Muscle of leg (tissue), 11 donors: ENCODE results near the gene CA10. TPM values are rescaled to one million over a fixed set of nuclear protein-coding genes. Genes with fewer than 3 reads are reported as not detected.

Source experiments
- DNase-seq: peaks from one replicate; pipeline ENCODE4 v3.0.0; 2013
- H3K27ac ChIP-seq: one replicate; pipeline ENCODE4 v1.5.1; 2013; ENCODE audit warnings: mild to moderate bottlenecking, low read length, control low read depth
- H3K27me3 ChIP-seq: one replicate; pipeline ENCODE4 v1.6.1; 2013; ENCODE audit warnings: low read length; ENCODE audit not compliant: control insufficient read depth, insufficient read depth
- H3K36me3 ChIP-seq: one replicate; pipeline ENCODE4 v1.6.1; 2013; ENCODE audit warnings: low read length; ENCODE audit not compliant: control insufficient read depth, insufficient read depth
- H3K4me1 ChIP-seq: one replicate; pipeline ENCODE4 v1.6.1; 2013; ENCODE audit warnings: low read length; ENCODE audit not compliant: control insufficient read depth, insufficient read depth
- H3K4me3 ChIP-seq: one replicate; pipeline ENCODE4 v1.5.1; 2013; ENCODE audit warnings: low read length, control low read depth
- H3K9me3 ChIP-seq: replicated peaks from 2 replicates; pipeline ENCODE4 v1.6.1; 2013; ENCODE audit warnings: low read depth, low read length; ENCODE audit not compliant: control insufficient read depth
- WGBS: methylation state at CpG from one replicate; pipeline ENCODE4 v1.1.5; 2013; ENCODE audit warnings: missing lambda C conversion rate; ENCODE audit not compliant: insufficient coverage; 5-methylcytosine and 5-hydroxymethylcytosine counted together
- polyA plus RNA-seq, 8 donors: library from polyadenylated mRNA; unstranded; fragments of 120-200 nt; gene quantifications; one replicate each; pipeline versions ENCODE4 v1.2.1 to v1.2.3, GENCODE V29; 2013; ENCODE audit warnings: inconsistent platforms in 1 of 8, low replicate concordance in 1 of 8; ENCODE audit not compliant: insufficient read length in 8 of 8, insufficient read depth in 1 of 8
- total RNA-seq: library from RNA; stranded (reverse); fragments of 120-200 nt; gene quantifications from one replicate; pipeline ENCODE4 v1.2.4, GENCODE V29; 2013

Gene CA10
- total and polyA plus RNA-seq, 9 donors, result 1.4 to 6.9 (median 3.3) TPM

DNA sequence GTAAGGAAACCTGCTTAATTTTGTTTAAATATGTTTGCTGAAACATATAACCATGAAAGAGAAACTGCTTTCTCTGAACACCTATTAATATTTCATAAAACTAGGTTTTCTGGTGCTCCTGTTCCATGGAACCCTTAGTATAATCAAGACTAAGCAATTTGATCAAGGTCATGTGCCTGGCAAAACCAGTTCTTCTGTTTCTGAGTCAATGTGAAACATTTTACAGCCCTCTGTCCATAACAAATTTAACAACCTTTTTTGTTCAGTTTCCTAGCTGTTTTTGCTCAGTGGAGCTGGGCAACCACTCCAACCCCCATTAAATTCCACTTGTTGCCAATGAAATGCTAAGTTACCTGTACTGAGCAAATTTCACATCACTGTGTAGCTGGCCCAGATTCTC, 344.0 kb downstream of the CA10 start:
- Histone ChIP-seq H3K36me3 (no peaks in the 10 kb centered on the region), H3K4me3 (no peak overlapping the region)

DNA sequence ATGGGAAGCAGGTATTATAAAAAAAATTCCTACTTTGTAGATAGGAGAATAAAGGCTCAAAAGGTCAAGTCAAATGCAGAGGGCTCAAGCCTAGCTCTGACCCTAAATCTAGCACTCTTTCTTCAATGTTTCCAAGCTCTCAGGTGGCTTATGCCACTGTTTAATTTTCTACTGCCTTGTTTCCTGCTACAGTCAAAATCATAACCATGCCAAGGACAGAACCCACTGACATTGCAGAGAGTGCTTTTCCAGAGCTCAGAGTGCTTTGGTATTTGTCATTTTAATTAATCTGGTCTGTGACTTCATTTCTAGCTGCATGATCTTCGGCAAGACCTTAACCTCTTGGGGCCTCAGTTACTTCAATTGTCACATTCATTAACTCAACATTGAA, 344.7 kb downstream of the CA10 start:
- H3K36me3 ChIP-seq, result no peaks in the 10 kb centered on the region
- H3K27me3 ChIP-seq, result no peaks in the 10 kb centered on the region
- no peaks in the 10 kb centered on the region for H3K9me3 ChIP-seq
- H3K27ac ChIP-seq, result no peak overlapping the region
- DNase-seq, result no peak
- H3K4me1 ChIP-seq, result no peaks in the 10 kb centered on the region
- WGBS, result no CpG with 5 or more reads among the region's 1 CpG
- H3K4me3 ChIP-seq, result no peak overlapping the region

More for the DNA sequence above, 344.0 kb downstream of the CA10 start:
- H3K27me3 ChIP-seq, result no peaks in the 10 kb centered on the region
- H3K9me3 ChIP-seq, result no peaks in the 10 kb centered on the region
- no peaks in the 10 kb centered on the region for H3K4me1 ChIP-seq
- H3K27ac ChIP-seq, result no peak overlapping the region
- DNase-seq, result no peak

DNA sequence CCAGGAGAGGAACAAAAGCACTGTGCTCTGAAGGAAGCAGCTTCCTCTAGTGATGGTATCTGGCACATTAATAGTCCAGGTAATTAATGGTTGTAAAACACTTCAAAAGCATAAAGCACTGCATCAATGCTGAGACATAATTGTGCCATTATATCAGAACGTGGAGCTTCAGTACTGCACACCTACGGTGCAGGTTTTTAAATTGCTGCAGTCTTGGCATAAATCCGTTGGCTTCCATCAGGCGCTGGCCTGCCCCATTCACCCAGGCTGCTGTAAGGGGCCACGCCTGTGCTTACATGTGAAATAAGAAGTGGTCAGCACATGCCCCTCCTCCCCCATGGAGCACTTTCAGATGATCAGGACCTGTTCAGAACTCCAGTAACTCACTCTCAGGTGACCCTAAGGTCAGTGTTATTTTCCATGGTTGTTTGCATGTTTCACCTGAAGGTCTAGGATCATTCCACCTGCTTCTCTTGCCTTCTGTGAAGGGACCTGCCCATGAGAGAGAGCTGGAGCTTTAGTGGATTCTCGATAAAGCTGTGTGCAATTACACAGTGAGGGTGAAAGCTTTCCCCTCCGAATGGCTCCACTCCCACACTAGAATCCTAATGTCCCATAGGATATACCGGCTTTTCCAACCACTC, 345.3 kb downstream of the CA10 start:
- Histone ChIP-seq H3K9me3 (no peaks in the 10 kb centered on the region), H3K27ac (no peak overlapping the region), H3K4me1 (no peaks in the 10 kb centered on the region), H3K27me3 (no peaks in the 10 kb centered on the region), H3K4me3 (no peak overlapping the region), H3K36me3 (no peaks in the 10 kb centered on the region)
- WGBS, result 82% methylated on average over 5 of the region's 8 CpGs
- DNase-seq, result no peak

DNA sequence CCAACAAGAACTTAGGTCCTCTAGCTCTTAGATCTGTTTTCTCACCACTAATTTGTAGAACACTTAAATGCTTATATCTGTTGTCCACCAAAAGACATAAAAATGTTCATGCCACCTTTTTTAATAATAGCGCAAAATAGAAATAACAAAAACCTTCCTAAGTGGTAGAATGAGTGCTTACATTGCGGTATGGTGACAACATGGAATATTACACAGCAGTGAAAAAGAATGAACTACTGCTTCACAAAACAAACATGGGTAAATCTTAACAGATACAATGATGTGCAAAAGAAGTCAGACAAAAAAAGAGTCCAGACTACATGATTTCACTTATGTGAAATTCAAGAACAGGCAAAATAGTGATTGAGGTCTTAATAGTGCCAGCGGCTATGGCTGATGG, 351.1 kb downstream of the CA10 start:
- H3K4me3 ChIP-seq, result no peak overlapping the region
- H3K27me3 ChIP-seq, result no peaks in the 10 kb centered on the region
- no peaks in the 10 kb centered on the region for H3K36me3 ChIP-seq
- no peak overlapping the region for H3K27ac ChIP-seq
- H3K9me3 ChIP-seq, result no peaks in the 10 kb centered on the region
- H3K4me1 ChIP-seq, result no peaks in the 10 kb centered on the region
- WGBS, result no CpG with 5 or more reads among the region's 3 CpGs
- no peak for DNase-seq

DNA sequence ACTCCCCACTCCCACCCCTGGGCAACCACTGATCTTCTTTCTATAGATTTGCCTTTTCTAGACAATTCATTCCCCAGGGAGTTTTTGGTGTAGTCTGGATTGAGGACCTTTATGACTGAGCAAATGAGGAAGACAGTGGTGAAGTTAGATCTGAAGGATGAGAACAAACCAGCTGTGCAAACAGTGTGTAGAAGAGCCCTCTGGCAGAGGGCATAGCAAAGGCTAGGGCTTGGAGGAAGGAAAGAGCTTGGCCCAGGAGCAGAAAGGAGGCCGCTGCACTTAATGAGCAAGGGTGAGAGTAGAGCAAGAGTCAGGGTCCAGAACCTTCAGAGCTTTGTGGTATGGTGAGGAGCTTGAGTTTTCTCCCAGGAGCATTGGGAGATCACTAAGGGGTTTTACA, 352.7 kb downstream of the CA10 start:
- Histone ChIP-seq H3K27ac (no peak overlapping the region), H3K4me3 (no peak overlapping the region), H3K36me3 (no peaks in the 10 kb centered on the region), H3K4me1 (no peaks in the 10 kb centered on the region), H3K9me3 (no peaks in the 10 kb centered on the region), H3K27me3 (no peaks in the 10 kb centered on the region)
- no peak for DNase-seq
- WGBS, result 83% methylated on average over 1 of the region's 1 CpG

DNA sequence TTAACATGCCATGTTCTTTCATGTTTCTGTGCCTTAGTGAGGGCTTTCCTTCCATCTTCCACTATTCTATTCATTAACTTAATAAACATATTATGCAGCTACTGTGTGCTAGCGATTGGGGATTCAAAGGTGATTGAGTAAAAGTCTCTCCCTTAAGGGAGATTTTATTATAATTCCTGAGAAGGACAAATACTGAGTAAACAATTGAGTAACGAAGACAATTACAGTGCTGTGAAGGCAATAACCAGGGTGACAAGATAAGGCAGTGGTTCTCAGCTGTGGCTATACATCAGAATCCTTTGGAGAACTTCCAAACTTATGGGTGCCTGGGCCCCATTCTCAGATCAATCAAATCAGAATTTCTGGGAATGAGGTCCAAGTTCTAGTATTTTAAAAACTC, 353.3 kb downstream of the CA10 start:
- H3K27me3 ChIP-seq, result no peaks in the 10 kb centered on the region
- H3K4me1 ChIP-seq, result no peaks in the 10 kb centered on the region
- no peaks in the 10 kb centered on the region for H3K36me3 ChIP-seq
- H3K4me3 ChIP-seq, result no peak overlapping the region
- WGBS, result no CpG with 5 or more reads among the region's 2 CpGs
- no peak for DNase-seq
- no peaks in the 10 kb centered on the region for H3K9me3 ChIP-seq
- H3K27ac ChIP-seq, result no peak overlapping the region

DNA sequence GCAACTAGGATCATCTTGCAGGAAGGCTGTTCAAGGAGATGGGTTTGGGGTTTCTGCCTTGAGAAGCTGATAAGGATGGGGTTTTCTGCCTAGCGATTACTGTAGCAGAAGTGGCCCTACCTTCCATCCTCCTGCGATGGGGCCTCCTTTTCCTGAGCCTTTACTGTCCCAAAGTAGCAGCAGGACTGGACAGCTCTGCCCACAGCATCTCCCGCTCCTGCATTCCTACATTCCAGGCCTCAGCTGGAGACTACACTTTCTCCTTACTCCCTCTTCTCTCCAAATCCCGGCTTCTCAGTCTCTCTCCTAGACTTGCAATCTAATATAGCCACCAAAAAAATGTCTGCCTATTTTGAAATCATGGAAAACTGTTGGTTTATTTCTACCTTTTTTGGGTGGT, 355.4 kb downstream of the CA10 start:
- no peak overlapping the region for H3K27ac ChIP-seq
- no peaks in the 10 kb centered on the region for H3K4me1 ChIP-seq
- H3K9me3 ChIP-seq, result no peaks in the 10 kb centered on the region
- H3K4me3 ChIP-seq, result no peak overlapping the region
- H3K27me3 ChIP-seq, result no peaks in the 10 kb centered on the region
- no peaks in the 10 kb centered on the region for H3K36me3 ChIP-seq
- WGBS, result 81% methylated on average over 3 of the region's 4 CpGs
- no peak for DNase-seq

DNA sequence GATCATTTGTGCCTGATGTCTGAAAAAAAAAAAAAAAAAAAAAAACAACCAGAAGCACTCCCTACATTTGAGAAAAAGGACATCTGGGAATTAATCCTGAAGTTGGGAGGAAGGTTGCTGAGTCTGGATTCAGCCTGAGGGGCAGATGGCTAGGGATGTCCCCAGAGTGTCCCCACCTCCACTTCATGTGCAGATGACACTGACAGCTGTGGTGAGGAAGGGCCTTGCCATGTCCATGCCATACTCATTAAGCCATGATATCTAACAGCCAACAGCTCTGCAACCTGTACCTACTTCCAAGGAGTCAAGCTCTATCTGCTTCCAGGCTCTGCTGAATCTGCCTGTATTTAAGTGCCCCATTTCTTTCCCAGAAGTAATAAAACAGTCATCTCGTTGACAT, 356.0 kb downstream of the CA10 start:
- Histone ChIP-seq H3K4me1 (no peaks in the 10 kb centered on the region), H3K9me3 (no peaks in the 10 kb centered on the region), H3K36me3 (no peaks in the 10 kb centered on the region), H3K27me3 (no peaks in the 10 kb centered on the region), H3K4me3 (no peak overlapping the region), H3K27ac (no peak overlapping the region)
- WGBS, result 40% methylated on average over 1 of the region's 1 CpG
- DNase-seq, result no peak

DNA sequence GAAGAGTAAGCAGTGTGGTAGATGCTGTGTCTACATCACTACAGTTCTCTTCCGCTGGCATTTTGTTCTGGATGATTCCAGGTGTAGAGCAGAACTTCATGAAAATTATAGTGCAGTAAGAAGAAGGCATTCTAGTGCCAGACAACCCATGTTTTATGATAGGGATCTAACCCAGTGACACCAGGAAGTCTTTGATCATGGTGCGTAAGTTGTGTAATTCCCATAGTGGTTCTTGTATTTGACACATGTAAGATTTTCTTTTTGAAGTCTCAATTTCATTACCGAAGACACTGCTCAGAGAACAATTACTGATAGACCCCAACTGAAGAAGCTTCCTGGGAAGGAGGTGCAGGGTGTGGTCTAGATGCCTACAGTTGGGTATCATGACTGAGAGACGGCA, 356.9 kb downstream of the CA10 start:
- Histone ChIP-seq H3K4me3 (no peak overlapping the region), H3K36me3 (no peaks in the 10 kb centered on the region), H3K27ac (no peak overlapping the region), H3K27me3 (no peaks in the 10 kb centered on the region), H3K4me1 (no peaks in the 10 kb centered on the region), H3K9me3 (no peaks in the 10 kb centered on the region)
- WGBS, result 60% methylated on average over 1 of the region's 4 CpGs
- DNase-seq, result no peak

DNA sequence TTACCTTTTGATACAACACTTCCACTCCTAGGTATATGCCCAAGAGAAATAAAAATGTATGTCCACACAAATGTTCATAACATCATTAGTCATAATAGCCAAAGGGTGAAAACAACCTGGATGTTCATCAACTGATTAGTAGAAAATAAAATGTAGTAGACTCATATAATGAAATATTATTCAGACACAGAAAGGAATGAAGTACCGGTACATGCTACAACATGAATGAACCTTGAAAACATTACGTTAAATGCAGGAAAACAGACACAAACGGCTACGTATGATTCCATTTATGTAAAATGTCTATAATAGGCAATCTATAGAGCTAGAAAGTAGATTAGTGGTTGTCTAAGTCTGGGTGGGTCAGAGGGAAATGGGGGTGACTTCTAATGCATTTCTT, 358.5 kb downstream of the CA10 start:
- WGBS, result 88% methylated on average over 2 of the region's 4 CpGs
- no peaks in the 10 kb centered on the region for H3K27me3 ChIP-seq
- H3K36me3 ChIP-seq, result no peaks in the 10 kb centered on the region
- H3K4me1 ChIP-seq, result no peaks in the 10 kb centered on the region
- no peaks in the 10 kb centered on the region for H3K9me3 ChIP-seq
- no peak overlapping the region for H3K27ac ChIP-seq
- no peak overlapping the region for H3K4me3 ChIP-seq
- DNase-seq, result no peak

DNA sequence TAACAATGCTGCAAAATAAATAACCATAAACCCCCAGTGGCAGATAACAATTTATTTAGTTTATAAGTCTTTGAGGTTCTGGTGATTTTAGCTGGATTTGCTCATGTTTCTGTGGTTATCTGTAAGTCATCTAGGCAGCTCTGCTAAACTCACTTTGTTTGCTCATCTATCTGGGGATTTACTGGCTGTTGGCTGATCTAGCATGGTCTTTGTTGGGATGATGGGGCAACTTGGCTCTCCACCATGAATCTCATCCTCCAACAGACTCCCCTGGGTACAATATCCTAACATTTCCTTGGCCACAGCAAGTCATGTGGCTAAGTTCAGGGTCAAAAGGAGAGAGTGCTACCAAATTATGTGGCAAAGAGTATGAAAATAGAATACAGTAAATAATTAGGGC, 359.3 kb downstream of the CA10 start:
- Histone ChIP-seq H3K4me3 (no peak overlapping the region), H3K36me3 (no peaks in the 10 kb centered on the region), H3K27me3 (no peaks in the 10 kb centered on the region), H3K9me3 (no peaks in the 10 kb centered on the region), H3K4me1 (no peaks in the 10 kb centered on the region), H3K27ac (no peak overlapping the region)
- DNase-seq, result peak; percentile 17
